HEK293 (cell line): ENCODE data around the gene MKX.

Experiments used
- CTCF ChIA-PET: fragments of 350-600 bp; formaldehyde crosslinking; extraction: SDS; loops from one replicate; lab custom pipeline; 2021; ENCODE audit warnings: antibody characterized with exemption; lab: Yijun Ruan, JAX
- POLR2A ChIA-PET: fragments of 300-600 bp; formaldehyde crosslinking; extraction: SDS; loops from one replicate; lab custom pipeline; 2020; ENCODE audit warnings: antibody characterized with exemption, inconsistent platforms; lab: Yijun Ruan, JAX
- H3K27ac ChIP-seq: fragments of 200-500 bp; sonication (Bioruptor generic); 2 replicates; pipeline ENCODE4 v1.5.1; 2014; ENCODE audit warnings: low read depth, low read length, control low read depth, inconsistent platforms; ENCODE audit errors: extremely low read depth
- H3K36me3 ChIP-seq, 2 experiments: fragments of 200-500 bp in 1 of 2; sonication (Bioruptor generic) in 1 of 2; 1 replicate in 1 of 2; 2 replicates in 1 of 2; pipeline ENCODE4 v1.5.1; 2014 to 2017; ENCODE audit warnings: inconsistent platforms in 2 of 2, low read length in 2 of 2; ENCODE audit not compliant: control insufficient read depth in 2 of 2, insufficient read depth in 1 of 2
- H3K4me1 ChIP-seq: fragments of 200-500 bp; sonication (Bioruptor generic); 2 replicates; pipeline ENCODE4 v1.5.1; 2014; ENCODE audit warnings: mild to moderate bottlenecking, low read length, inconsistent platforms; ENCODE audit not compliant: control insufficient read depth, insufficient read depth
- H3K4me3 ChIP-seq: 2 replicates; pipeline ENCODE4 v1.5.1; 2011; ENCODE audit warnings: low read depth, mild to moderate bottlenecking, control low read depth, low read length, moderate library complexity
- H3K9me3 ChIP-seq: fragments of 200-500 bp; sonication (Bioruptor generic); 2 replicates; pipeline ENCODE4 v1.5.1; 2014; ENCODE audit warnings: low read depth, low read length, inconsistent platforms; ENCODE audit not compliant: control insufficient read depth, insufficient read depth
- ATF2 ChIP-seq: fragments of 450-650 bp; formaldehyde crosslinking; IDR thresholded peaks from 2 replicates; pipeline ENCODE4 v1.5.1; 2016; ENCODE audit warnings: missing biosample characterization, missing genetic modification characterization, low read depth
- GFI1B ChIP-seq: fragments of 450-650 bp; formaldehyde crosslinking; IDR thresholded peaks from 2 replicates; pipeline ENCODE4 v1.5.1; 2016; ENCODE audit warnings: missing biosample characterization, missing genetic modification characterization
- KLF10 ChIP-seq: fragments of 450-650 bp; IDR thresholded peaks from 2 replicates; pipeline ENCODE4 v1.5.1; 2018; ENCODE audit warnings: missing biosample characterization, mild to moderate bottlenecking, missing genetic modification characterization
- MZF1 ChIP-seq: fragments of 450-650 bp; formaldehyde crosslinking; IDR thresholded peaks from 2 replicates; pipeline ENCODE4 v1.5.1; 2017; ENCODE audit warnings: missing biosample characterization, missing genetic modification characterization, borderline replicate concordance
- OVOL3 ChIP-seq: fragments of 450-650 bp; formaldehyde crosslinking; IDR thresholded peaks from 2 replicates; pipeline ENCODE4 v1.5.1; 2016; ENCODE audit warnings: missing biosample characterization, missing genetic modification characterization
- SCRT1 ChIP-seq: fragments of 450-650 bp; formaldehyde crosslinking; IDR thresholded peaks from 2 replicates; pipeline ENCODE4 v1.5.1; 2016; ENCODE audit warnings: missing biosample characterization, missing genetic modification characterization, borderline replicate concordance
- ZBTB8A ChIP-seq: fragments of 450-650 bp; formaldehyde crosslinking; IDR thresholded peaks from 2 replicates; pipeline ENCODE4 v1.5.1; 2016; ENCODE audit warnings: missing biosample characterization, missing genetic modification characterization
- ZFP37 ChIP-seq: fragments of 450-650 bp; formaldehyde crosslinking; IDR thresholded peaks from 2 replicates; pipeline ENCODE4 v1.5.1; 2016; ENCODE audit warnings: missing biosample characterization, missing genetic modification characterization
- ZNF121 ChIP-seq: fragments of 450-650 bp; formaldehyde crosslinking; IDR thresholded peaks from 2 replicates; pipeline ENCODE4 v1.5.1; 2016; ENCODE audit warnings: missing biosample characterization, missing genetic modification characterization
- ZNF155 ChIP-seq: fragments of 450-650 bp; formaldehyde crosslinking; IDR thresholded peaks from 2 replicates; pipeline ENCODE4 v1.5.1; 2016; ENCODE audit warnings: missing biosample characterization, missing genetic modification characterization
- ZNF211 ChIP-seq: fragments of 450-650 bp; formaldehyde crosslinking; IDR thresholded peaks from 2 replicates; pipeline ENCODE4 v1.5.1; 2016; ENCODE audit warnings: low read depth, missing biosample characterization, missing genetic modification characterization
- ZNF23 ChIP-seq: fragments of 450-650 bp; formaldehyde crosslinking; IDR thresholded peaks from 2 replicates; pipeline ENCODE4 v1.5.1; 2016; ENCODE audit warnings: missing biosample characterization, missing genetic modification characterization, borderline replicate concordance
- ZNF394 ChIP-seq: fragments of 450-650 bp; formaldehyde crosslinking; IDR thresholded peaks from 2 replicates; pipeline ENCODE4 v1.5.1; 2016; ENCODE audit warnings: missing biosample characterization, missing genetic modification characterization, mild to moderate bottlenecking, moderate library complexity, borderline replicate concordance
- ZNF610 ChIP-seq: fragments of 450-650 bp; formaldehyde crosslinking; IDR thresholded peaks from 2 replicates; pipeline ENCODE4 v1.5.1; 2016; ENCODE audit warnings: missing biosample characterization, missing genetic modification characterization, borderline replicate concordance
- ZNF629 ChIP-seq: fragments of 450-650 bp; formaldehyde crosslinking; IDR thresholded peaks from 2 replicates; pipeline ENCODE4 v1.5.1; 2017; ENCODE audit warnings: missing biosample characterization, missing genetic modification characterization
- ZNF792 ChIP-seq: fragments of 450-650 bp; formaldehyde crosslinking; IDR thresholded peaks from 2 replicates; pipeline ENCODE4 v1.5.1; 2016; ENCODE audit warnings: missing biosample characterization, missing genetic modification characterization
- TF ChIP-seq, protein P1 (sequence below): fragments of 450-650 bp; IDR thresholded peaks from 2 replicates; pipeline ENCODE4 v1.5.1; 2018; ENCODE audit warnings: missing biosample characterization, mild to moderate bottlenecking, missing genetic modification characterization
- TF ChIP-seq, protein P2 (sequence below): fragments of 450-650 bp; formaldehyde crosslinking; IDR thresholded peaks from 2 replicates; pipeline ENCODE4 v1.5.1; 2016; ENCODE audit warnings: missing biosample characterization, missing genetic modification characterization
- TF ChIP-seq, protein P3 (sequence below): fragments of 450-650 bp; formaldehyde crosslinking; IDR thresholded peaks from 2 replicates; pipeline ENCODE4; 2016; ENCODE audit warnings: missing biosample characterization, missing genetic modification characterization
- TF ChIP-seq, protein P4 (sequence below): fragments of 450-650 bp; formaldehyde crosslinking; IDR thresholded peaks from 2 replicates; pipeline ENCODE4 v1.5.1; 2016; ENCODE audit warnings: missing biosample characterization, missing genetic modification characterization
- TF ChIP-seq, protein P5 (sequence below): fragments of 450-650 bp; formaldehyde crosslinking; IDR thresholded peaks from 2 replicates; pipeline ENCODE4 v1.5.1; 2016; ENCODE audit warnings: missing biosample characterization, missing genetic modification characterization

MKX gene

DNA sequence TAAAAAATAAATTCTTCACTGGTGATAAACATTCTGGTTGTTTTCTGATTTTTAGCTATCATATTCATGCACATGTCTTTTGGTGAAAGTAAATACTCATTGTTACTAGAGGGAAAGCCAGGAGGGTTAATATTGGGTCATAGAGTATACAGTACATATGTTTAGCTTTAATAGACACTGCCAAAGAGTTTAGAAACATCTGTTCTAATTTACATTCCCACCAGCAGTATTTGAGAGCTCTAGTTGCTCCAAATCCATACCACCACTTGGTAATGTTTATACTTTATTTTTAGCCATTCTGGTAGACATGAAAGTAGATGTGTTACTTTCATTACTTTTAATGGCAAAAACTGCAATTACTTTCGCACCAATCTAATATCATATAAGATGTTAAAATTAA is 108.8 kb downstream of the MKX start:
- Histone ChIP-seq H3K36me3 (no peaks in the 10 kb centered on the region), H3K9me3 (no peaks in the 10 kb centered on the region), H3K4me1 (no peaks in the 10 kb centered on the region), H3K4me3 (no peak overlapping the region), H3K27ac (no peak overlapping the region)
- CTCF ChIA-PET: interaction anchor here (0.6 kb wide), 1 partner anchor 1077 kb away, joined by 3 read pairs; no protein-coding TSS in a partner anchor
- TF ChIP-seq ZNF629 (tag by site-specific recombination): no peak
- no peak for TF ChIP-seq KLF10 (tag by site-specific recombination)
- TF ChIP-seq, protein P1, sequence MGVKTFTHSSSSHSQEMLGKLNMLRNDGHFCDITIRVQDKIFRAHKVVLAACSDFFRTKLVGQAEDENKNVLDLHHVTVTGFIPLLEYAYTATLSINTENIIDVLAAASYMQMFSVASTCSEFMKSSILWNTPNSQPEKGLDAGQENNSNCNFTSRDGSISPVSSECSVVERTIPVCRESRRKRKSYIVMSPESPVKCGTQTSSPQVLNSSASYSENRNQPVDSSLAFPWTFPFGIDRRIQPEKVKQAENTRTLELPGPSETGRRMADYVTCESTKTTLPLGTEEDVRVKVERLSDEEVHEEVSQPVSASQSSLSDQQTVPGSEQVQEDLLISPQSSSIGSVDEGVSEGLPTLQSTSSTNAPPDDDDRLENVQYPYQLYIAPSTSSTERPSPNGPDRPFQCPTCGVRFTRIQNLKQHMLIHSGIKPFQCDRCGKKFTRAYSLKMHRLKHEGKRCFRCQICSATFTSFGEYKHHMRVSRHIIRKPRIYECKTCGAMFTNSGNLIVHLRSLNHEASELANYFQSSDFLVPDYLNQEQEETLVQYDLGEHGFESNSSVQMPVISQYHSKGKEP: no peak
- TF ChIP-seq, protein P2, sequence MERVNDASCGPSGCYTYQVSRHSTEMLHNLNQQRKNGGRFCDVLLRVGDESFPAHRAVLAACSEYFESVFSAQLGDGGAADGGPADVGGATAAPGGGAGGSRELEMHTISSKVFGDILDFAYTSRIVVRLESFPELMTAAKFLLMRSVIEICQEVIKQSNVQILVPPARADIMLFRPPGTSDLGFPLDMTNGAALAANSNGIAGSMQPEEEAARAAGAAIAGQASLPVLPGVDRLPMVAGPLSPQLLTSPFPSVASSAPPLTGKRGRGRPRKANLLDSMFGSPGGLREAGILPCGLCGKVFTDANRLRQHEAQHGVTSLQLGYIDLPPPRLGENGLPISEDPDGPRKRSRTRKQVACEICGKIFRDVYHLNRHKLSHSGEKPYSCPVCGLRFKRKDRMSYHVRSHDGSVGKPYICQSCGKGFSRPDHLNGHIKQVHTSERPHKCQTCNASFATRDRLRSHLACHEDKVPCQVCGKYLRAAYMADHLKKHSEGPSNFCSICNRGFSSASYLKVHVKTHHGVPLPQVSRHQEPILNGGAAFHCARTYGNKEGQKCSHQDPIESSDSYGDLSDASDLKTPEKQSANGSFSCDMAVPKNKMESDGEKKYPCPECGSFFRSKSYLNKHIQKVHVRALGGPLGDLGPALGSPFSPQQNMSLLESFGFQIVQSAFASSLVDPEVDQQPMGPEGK (tag by site-specific recombination): no peak
- no peak for TF ChIP-seq GFI1B
- no peak for TF ChIP-seq ZNF121 (tag by site-specific recombination)
- no peak for TF ChIP-seq ZNF394 (tag by site-specific recombination)
- no peak for TF ChIP-seq ZFP37 (tag by site-specific recombination)
- TF ChIP-seq, protein P3, sequence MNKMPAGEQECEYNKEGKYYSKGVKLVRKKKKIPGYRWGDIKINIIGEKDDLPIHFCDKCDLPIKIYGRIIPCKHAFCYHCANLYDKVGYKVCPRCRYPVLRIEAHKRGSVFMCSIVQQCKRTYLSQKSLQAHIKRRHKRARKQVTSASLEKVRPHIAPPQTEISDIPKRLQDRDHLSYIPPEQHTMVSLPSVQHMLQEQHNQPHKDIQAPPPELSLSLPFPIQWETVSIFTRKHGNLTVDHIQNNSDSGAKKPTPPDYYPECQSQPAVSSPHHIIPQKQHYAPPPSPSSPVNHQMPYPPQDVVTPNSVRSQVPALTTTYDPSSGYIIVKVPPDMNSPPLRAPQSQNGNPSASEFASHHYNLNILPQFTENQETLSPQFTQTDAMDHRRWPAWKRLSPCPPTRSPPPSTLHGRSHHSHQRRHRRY (tag by site-specific recombination): no peak
- no peak for TF ChIP-seq MZF1 (tag by site-specific recombination)
- TF ChIP-seq, protein P4, sequence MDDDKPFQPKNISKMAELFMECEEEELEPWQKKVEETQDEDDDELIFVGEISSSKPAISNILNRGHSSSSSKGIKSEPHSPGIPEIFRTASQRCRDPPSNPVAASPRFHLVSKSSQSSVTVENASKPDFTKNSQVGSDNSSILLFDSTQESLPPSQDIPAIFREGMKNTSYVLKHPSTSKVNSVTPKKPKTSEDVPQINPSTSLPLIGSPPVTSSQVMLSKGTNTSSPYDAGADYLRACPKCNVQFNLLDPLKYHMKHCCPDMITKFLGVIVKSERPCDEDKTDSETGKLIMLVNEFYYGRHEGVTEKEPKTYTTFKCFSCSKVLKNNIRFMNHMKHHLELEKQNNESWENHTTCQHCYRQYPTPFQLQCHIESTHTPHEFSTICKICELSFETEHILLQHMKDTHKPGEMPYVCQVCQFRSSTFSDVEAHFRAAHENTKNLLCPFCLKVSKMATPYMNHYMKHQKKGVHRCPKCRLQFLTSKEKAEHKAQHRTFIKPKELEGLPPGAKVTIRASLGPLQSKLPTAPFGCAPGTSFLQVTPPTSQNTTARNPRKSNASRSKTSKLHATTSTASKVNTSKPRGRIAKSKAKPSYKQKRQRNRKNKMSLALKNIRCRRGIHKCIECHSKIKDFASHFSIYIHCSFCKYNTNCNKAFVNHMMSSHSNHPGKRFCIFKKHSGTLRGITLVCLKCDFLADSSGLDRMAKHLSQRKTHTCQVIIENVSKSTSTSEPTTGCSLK (tag by site-specific recombination): no peak
- no peak for TF ChIP-seq ZNF610 (tag by site-specific recombination)
- TF ChIP-seq, all 188 proteins: peak for 0
- POLR2A ChIA-PET: no interaction called here

DNA sequence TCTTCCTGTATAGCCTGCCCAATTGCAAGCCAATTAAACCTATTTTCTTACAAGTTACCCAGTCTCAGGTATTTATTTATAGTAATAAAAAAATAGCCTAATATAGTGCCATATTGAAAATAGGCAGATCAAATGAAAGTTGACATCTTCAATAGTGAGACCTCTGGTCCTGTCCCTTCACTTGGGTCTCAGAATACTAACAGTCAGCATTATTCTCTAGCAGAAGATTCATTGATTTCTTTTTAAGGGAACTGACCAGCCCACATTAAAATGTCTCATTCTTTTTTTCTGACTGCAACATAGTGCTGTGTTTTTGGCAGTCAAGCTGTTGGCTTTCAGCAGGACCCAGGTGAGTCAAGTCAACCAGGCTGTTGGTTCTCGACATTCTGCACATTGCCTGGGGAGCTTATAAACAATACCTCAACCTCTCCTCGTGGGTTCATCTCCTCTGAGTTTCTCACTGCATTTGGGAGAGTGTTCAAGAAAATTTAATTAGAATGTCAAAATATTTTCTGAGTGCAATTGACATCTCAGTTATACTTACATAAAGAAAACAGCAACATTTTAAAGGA is 109.8 kb downstream of the MKX start:
- no peaks in the 10 kb centered on the region for H3K9me3 ChIP-seq
- no peak for TF ChIP-seq ZNF792 (tag by site-specific recombination)
- no peak for TF ChIP-seq SCRT1 (tag by site-specific recombination)
- TF ChIP-seq ZNF211 (tag by site-specific recombination): no peak
- TF ChIP-seq ZNF155: no peak
- TF ChIP-seq, protein P2 (tag by site-specific recombination): no peak
- TF ChIP-seq ZBTB8A (tag by site-specific recombination): no peak
- no peak for TF ChIP-seq ZNF23 (tag by site-specific recombination)
- no peak for TF ChIP-seq ATF2 (tag by site-specific recombination)
- TF ChIP-seq, protein P5, sequence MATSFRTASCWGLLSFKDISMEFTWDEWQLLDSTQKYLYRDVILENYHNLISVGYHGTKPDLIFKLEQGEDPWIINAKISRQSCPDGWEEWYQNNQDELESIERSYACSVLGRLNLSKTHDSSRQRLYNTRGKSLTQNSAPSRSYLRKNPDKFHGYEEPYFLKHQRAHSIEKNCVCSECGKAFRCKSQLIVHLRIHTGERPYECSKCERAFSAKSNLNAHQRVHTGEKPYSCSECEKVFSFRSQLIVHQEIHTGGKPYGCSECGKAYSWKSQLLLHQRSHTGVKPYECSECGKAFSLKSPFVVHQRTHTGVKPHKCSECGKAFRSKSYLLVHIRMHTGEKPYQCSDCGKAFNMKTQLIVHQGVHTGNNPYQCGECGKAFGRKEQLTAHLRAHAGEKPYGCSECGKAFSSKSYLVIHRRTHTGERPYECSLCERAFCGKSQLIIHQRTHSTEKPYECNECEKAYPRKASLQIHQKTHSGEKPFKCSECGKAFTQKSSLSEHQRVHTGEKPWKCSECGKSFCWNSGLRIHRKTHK (tag by site-specific recombination): no peak
- no peak for TF ChIP-seq OVOL3 (tag by site-specific recombination)
- TF ChIP-seq, all 188 proteins: peak for 0
- POLR2A ChIA-PET: no interaction called here
- CTCF ChIA-PET: interaction anchor here (0.7 kb wide), 1 partner anchor 101 kb away, joined by 3 read pairs; no protein-coding TSS in a partner anchor
- H3K36me3 ChIP-seq: no peaks in the 10 kb centered on the region
- no peak overlapping the region for H3K27ac ChIP-seq
- no peaks in the 10 kb centered on the region for H3K4me1 ChIP-seq
- no peak overlapping the region for H3K4me3 ChIP-seq
